Progenitor cell of endocrine pancreas (in vitro differentiated cells): ENCODE results near the gene DTD1. TPM values are rescaled to one million over a fixed set of nuclear protein-coding genes. Genes with fewer than 3 reads are reported as not detected.
"Not testable (repeated sequence)": the region's sequence is repeated elsewhere in the genome, so short reads cannot be mapped to it uniquely, and the experiment has no call there.

Experiments used
- DNase-seq: peaks from one replicate; pipeline ENCODE4 v3.0.0; 2021; ENCODE audit warnings: low spot score; ENCODE audit not compliant: unreplicated experiment
- H3K27ac Mint-ChIP-seq: 2 replicates; pipeline ENCODE4 v1.8.0; 2021; ENCODE audit warnings: mild to moderate bottlenecking, moderate library complexity, mixed read lengths
- H3K27me3 Mint-ChIP-seq: 2 replicates; pipeline ENCODE4 v1.8.0; 2021; ENCODE audit warnings: mixed read lengths
- H3K36me3 Mint-ChIP-seq: 2 replicates; pipeline ENCODE4 v1.8.0; 2022; ENCODE audit warnings: mixed read lengths; ENCODE audit not compliant: insufficient read depth
- H3K4me1 Mint-ChIP-seq: 2 replicates; pipeline ENCODE4 v1.8.0; 2021; ENCODE audit warnings: low read depth, mixed read lengths
- H3K4me3 Mint-ChIP-seq: 2 replicates; pipeline ENCODE4 v1.8.0; 2021; ENCODE audit warnings: low read depth, mild to moderate bottlenecking, moderate library complexity, mixed read lengths
- H3K9me3 Mint-ChIP-seq: 2 replicates; pipeline ENCODE4 v1.8.0; 2021; ENCODE audit warnings: low read depth, mixed read lengths
- CTCF ChIP-seq: fragments of 200-600 bp; sonication (generic); IDR thresholded peaks from one replicate; pipeline ENCODE4 v1.5.0; 2021; ENCODE audit warnings: antibody characterized with exemption, mild to moderate bottlenecking; ENCODE audit not compliant: unreplicated experiment
- total RNA-seq: library from RNA; stranded (reverse); gene quantifications from 2 replicates; pipeline ENCODE4 v1.2.1, GENCODE V29; 2021

The DTD1 gene
- total RNA-seq, 1 donor from 2014 or later = 26.8 TPM

- H3K36me3 Mint-ChIP-seq = peaks cover 12% of the 10 kb centered on the region
- TF ChIP-seq CTCF = no peak
These were observed 161.1 kb downstream of the DTD1 start for GRCh38 chr20:18748987-18749386.

GRCh38 chr20:18749528-18749927 is 161.7 kb downstream of the DTD1 start:
- Mint-ChIP-seq H3K36me3 (peaks cover 10% of the 10 kb centered on the region), H3K27me3 (no peaks in the 10 kb centered on the region), H3K9me3 (no peaks in the 10 kb centered on the region), H3K4me3 (no peak overlapping the region), H3K27ac (no peak overlapping the region), H3K4me1 (peaks cover 10% of the 10 kb centered on the region)
- TF ChIP-seq CTCF = no peak
- DNase-seq = no peak

More at GRCh38 chr20:18748987-18749386, 161.1 kb downstream of the DTD1 start:
- H3K4me3 Mint-ChIP-seq = no peak overlapping the region
- H3K4me1 Mint-ChIP-seq = peaks cover 10% of the 10 kb centered on the region
- no peaks in the 10 kb centered on the region for H3K9me3 Mint-ChIP-seq
- H3K27me3 Mint-ChIP-seq = no peaks in the 10 kb centered on the region
- no peak overlapping the region for H3K27ac Mint-ChIP-seq
- no peak for DNase-seq

- no peaks in the 10 kb centered on the region for H3K9me3 Mint-ChIP-seq
- H3K36me3 Mint-ChIP-seq = peaks cover 2% of the 10 kb centered on the region
- DNase-seq = no peak
- no peak overlapping the region for H3K4me3 Mint-ChIP-seq
- peaks cover 10% of the 10 kb centered on the region for H3K4me1 Mint-ChIP-seq
- TF ChIP-seq CTCF = no peak
- H3K27me3 Mint-ChIP-seq = no peaks in the 10 kb centered on the region
- no peak overlapping the region for H3K27ac Mint-ChIP-seq
These were observed 162.9 kb downstream of the DTD1 start for GRCh38 chr20:18750735-18751134.

- H3K4me3 Mint-ChIP-seq = no peak overlapping the region
- TF ChIP-seq CTCF = no peak
- no peak for DNase-seq
- peaks cover 9% of the 10 kb centered on the region for H3K4me1 Mint-ChIP-seq
- H3K9me3 Mint-ChIP-seq = no peaks in the 10 kb centered on the region
- no peaks in the 10 kb centered on the region for H3K27me3 Mint-ChIP-seq
- no peak overlapping the region for H3K27ac Mint-ChIP-seq
- no peaks in the 10 kb centered on the region for H3K36me3 Mint-ChIP-seq
These were observed 166.3 kb downstream of the DTD1 start for GRCh38 chr20:18754030-18754652.

- peaks cover 9% of the 10 kb centered on the region for H3K4me1 Mint-ChIP-seq
- TF ChIP-seq CTCF = no peak
- DNase-seq = no peak
- no peak overlapping the region for H3K27ac Mint-ChIP-seq
- H3K4me3 Mint-ChIP-seq = no peak overlapping the region
- no peaks in the 10 kb centered on the region for H3K36me3 Mint-ChIP-seq
- H3K27me3 Mint-ChIP-seq = no peaks in the 10 kb centered on the region
- H3K9me3 Mint-ChIP-seq = no peaks in the 10 kb centered on the region
These were observed 166.8 kb downstream of the DTD1 start for GRCh38 chr20:18754653-18755045.

GRCh38 chr20:18760852-18761251 is 173.0 kb downstream of the DTD1 start:
- H3K4me3 Mint-ChIP-seq, DNase-seq: not testable (repeated sequence)

More at GRCh38 chr20:18760852-18761251, 173.0 kb downstream of the DTD1 start:
- H3K9me3 Mint-ChIP-seq = peaks cover 19% of the 10 kb centered on the region
- not testable (repeated sequence) for H3K27me3 Mint-ChIP-seq, H3K27ac Mint-ChIP-seq, H3K36me3 Mint-ChIP-seq, H3K4me1 Mint-ChIP-seq
